NCI-H2227 (cell line): Measurements from ENCODE around the gene KRTAP2-4.
"Not testable (repeated sequence)": the region's sequence is repeated elsewhere in the genome, so short reads cannot be mapped to it uniquely, and the experiment has no call there.

Experiments used
- DNase-seq: peaks from one replicate; lab custom pipeline; 2025; ENCODE audit not compliant: unreplicated experiment; lab: John Stamatoyannopoulos, UW

Gene KRTAP2-4, protein sequence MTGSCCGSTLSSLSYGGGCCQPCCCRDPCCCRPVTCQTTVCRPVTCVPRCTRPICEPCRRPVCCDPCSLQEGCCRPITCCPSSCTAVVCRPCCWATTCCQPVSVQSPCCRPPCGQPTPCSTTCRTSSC

DNA sequence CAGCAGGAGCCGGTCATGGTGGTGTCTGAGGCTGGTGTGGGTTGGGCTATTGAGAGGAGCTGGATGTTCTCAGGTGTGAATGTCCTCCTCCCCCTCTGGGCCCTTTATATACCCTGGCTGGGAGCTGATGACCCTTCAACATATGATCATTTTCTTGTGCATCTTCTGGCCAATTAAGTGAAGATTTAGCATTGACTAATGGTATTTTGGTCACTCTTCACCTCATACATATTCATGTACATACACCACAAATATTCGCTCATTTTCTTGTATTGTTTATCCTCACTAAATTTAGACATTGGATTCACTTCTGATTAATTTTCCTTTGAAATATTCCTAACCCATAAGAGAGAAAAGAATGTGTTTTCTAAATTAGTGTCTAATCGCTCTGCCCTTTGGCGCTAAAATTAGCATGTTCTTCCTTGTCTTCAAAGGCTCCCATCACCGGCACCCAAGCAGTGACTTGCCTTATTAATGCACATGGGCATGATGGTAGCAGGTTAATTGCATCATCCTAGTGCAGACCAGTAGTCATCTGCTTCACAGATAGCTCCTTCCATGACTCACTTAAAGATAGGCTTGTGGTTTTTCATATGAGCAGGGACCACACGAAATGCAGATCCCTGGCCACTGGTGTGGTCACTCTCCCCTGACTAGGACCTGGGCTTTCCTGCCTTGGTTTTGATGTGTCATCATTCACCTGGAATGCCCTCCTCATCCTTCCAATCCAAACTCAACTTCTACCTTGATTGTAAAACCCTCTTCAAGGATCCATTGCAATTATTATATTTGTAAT, at the start of gene KRTAP2-4:
Gene KRTAP2-4, minus strand, starts transcription at position 51 of the 796 bp plus-strand sequence. Its CDS starts 34 bp downstream, at position 17.
- DNase-seq = no peak

DNA sequence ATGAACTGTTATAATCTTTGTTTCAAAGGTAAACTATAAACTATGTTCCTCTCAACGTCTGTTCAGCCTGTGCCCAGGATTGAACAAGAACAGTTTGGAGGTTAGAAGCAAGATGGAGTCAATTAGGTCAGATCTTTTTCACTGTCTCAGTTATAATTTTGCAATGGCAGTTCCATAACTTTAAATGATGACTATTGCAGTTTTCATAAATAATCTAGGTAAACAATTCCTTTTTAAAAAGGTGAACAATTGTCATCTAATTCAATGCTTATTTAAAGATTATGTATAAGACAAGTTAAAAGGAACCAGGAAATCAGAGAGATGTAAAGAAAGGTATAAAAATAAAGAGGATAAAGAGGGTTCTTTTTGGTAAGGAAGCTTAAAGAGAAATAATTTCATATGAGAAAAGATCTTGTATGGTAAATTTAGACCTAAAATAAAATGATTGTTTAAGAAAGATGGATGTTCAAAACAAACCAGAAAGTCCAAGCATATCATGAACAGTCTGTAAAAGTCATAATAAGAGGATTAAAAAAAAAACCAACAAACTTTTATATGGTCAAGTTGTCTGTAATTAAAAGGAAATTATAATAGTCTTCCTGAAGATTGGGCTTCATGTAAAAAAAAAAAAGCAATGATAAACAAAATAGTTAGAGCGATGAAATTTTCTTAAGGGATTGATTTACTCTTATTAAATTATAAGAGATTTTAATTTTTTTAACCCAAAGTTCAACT, 45.6 kb upstream of the KRTAP2-4 start:
- DNase-seq = no peak

DNA sequence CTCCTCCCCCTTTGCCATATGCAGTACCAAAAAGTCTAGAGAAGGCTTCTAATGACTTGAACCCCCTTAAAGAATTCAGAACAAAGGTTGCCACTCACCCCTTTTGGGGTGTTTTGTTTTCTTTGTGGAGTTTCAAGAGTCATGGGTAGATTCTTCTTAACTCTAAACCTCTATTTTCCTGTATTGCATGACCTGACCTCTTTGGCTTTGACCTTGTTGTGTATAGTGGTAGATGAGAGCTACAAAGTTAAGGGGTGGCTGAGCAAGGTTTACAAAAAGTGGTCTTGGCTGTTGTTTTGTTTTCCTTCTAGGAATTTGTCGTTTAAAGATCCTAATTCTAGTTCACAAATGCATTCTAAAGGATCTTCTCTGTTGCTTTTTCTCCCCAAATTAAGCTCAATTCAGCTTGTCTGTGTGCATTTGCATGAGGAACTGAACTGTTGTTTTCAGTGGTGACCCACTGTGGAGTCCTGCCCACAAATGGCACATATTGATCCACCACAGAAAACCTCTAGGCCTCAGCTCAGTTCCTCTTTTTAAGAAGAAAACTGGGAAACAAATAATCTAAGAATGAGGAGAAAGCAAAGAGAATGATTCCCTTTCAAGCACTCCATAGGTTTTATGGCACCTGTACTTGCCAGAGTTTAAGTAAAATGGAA, 43.2 kb upstream of the KRTAP2-4 start:
- DNase-seq = not testable (repeated sequence)

DNA sequence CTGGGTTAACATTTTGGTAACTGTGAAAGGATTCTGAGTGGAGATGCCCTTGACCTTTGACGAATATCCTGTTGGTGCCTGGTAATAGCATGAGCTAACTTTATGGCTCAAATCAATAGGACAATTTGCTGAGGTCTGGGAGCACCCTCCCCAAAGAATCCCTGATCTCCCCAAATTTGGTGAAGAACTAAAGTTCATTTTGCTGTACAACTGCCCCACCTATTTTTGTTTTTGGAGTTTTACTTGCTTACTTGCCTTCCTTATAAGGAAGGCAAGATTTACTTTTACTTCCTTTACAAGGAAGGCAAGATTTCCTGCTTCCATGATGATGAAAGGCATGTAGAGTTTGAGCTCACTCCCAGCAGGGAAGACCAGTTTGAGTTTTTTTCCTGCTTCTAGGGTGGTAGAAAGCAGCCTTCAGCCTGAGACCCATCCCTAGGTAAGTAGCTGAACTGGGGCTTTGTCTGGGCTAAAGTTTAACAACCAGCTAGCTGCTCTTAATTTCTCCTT, 42.3 kb upstream of the KRTAP2-4 start:
- DNase-seq = no peak

DNA sequence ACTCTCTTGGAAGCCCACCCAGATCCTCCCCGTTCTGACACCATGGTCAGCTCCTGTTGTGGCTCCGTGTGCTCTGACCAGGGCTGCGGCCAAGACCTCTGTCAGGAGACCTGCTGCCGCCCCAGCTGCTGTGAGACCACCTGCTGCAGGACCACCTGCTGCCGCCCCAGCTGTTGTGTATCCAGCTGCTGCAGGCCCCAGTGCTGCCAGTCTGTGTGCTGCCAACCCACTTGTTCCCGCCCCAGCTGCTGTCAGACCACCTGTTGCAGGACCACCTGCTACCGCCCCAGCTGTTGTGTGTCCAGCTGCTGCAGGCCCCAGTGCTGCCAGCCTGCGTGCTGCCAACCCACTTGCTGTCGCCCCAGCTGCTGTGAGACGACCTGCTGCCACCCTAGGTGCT, 39.7 kb upstream of the KRTAP2-4 start, which contains the start of gene KRTAP4-9:
Gene KRTAP4-9, plus strand, starts transcription at position 43 of the 400 bp plus-strand sequence. Its CDS starts 0 bp downstream, at position 43.
- not testable (repeated sequence) for DNase-seq

DNA sequence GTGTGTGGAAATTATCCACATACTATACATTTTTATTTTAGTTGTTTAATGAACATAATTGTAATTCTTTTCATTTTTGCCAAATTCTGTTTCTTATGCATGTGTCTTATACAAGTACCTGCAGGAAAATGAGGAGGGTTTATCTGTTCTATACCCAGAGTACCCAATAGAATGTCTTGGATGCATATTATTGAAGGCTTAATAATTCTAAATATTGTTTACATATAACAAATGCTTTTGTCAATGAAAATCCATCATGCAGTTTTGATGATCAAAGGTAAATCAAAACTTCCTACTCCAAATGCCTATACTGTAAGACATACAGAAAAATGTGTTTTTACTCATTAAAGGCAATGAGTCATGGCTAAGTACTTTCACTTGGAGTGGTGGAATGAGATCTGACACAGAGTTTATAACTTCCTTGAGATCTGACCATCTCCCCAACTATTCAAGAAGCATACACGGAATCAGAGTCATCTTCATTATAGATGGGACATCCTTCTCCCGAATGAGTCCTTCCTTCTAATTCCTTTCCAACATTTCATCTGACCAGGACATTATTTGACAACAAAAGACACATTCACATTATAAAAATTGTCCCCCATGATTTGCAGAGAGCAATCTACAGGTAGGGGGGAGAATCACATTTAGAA, 38.8 kb upstream of the KRTAP2-4 start:
- not testable (repeated sequence) for DNase-seq

DNA sequence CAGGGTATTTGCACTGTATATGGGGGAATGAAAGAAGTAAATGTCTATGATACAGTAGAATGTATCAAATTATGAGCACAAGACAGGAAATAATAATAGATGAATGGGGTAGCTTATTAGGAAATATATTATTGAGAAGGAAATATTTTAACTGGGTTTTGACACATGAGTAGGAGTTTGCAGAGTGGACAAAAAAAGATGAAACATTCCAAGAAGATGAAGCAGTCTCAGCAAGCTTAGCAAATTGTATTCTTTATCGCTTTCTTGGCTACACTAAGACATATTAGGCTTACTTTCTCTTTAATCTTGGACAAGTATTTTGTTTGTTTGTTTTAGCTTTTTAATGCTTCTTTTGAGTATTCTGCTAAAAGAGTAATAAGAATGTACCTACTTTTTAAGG, 38.2 kb upstream of the KRTAP2-4 start:
- no peak for DNase-seq

DNA sequence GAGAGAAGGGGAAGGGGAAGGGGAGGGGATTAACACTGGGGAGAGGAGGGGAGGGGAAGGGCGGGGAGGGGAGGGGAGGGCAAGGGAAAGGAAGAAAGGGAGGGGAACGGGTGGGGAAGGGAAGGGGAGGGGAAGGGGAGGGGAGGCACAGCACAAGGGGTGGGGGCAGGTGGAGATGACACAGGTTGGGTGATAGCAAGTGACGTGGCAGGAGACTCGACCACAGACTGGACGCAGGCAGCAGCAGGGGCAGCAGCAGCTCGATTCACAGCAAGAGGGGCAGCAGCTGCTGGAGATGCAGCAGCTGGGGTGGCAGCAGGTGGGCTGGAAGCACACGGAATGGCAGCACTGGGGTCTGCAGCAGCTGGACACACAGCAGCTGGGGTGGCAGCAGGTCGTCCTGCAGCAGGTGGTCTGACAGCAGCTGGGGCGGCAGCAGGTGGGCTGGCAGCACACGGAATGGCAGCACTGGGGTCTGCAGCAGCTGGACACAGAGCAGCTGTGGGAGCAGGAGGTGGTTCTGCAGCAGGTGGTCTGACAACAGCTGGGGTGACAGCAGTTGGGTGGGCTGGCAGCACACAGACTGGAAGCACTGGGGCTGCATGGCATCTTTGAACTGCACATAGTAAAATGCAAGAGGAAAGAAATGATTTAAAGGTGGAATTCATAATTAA, 36.0 kb upstream of the KRTAP2-4 start, which contains the start of gene KRTAP4-16:
Gene KRTAP4-16, minus strand, starts transcription at position 624 of the 674 bp plus-strand sequence. Its CDS starts 0 bp downstream, at position 624.
- DNase-seq = peak; percentile 36

DNA sequence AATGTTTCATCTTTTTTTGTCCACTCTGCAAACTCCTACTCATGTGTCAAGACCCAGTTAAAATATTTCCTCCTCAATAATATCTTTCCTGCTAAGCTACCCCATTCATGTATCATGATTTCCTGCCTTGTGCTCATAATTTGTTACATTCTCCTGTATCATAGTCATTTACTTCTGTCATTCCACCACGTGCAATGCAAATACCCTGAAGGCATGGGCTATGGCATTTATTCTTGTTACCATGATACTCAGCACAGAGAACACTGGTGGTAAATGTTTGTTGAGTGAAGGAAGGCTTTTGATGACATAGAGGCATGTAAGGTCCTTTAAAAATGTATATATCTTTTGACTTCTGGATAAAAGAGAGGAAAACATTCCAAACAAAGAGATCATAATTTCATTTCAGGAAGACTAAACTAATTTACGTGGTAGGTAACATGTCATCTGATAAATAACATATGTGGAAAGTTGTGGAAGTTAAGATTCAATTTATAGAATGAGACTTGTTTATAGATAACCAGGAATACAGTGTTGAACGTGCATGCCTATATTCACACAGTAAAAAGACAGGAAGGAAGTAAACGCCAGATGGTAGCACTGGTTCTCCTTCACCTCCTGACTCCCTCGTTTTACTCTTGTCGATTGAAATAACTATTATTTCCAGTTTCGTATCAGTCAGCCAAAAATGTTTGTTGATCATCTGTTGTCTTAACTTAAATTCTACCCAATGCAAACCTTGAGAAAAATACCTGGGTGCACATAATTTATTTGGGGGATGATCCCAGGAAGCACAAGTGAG, 34.2 kb upstream of the KRTAP2-4 start:
- not testable (repeated sequence) for DNase-seq

DNA sequence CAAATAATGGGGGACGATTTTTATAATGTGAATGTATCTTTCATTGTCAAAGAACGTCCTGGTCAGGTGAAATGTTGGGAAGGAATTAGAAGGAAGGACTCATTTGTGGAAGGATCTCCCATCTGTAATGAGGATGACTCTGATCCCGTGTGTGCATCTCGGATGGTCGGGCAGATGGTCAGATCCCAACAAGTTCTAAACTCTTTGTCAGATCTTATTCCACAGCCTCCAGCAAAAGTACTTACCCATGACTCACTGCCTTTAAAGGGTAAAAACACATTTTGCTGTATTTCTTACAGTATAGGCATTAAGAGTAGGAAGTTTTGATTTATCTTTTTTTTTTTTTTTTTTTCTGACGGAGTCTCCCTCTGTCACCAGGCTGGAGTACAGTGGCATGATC, 32.8 kb upstream of the KRTAP2-4 start:
- no peak for DNase-seq

DNA sequence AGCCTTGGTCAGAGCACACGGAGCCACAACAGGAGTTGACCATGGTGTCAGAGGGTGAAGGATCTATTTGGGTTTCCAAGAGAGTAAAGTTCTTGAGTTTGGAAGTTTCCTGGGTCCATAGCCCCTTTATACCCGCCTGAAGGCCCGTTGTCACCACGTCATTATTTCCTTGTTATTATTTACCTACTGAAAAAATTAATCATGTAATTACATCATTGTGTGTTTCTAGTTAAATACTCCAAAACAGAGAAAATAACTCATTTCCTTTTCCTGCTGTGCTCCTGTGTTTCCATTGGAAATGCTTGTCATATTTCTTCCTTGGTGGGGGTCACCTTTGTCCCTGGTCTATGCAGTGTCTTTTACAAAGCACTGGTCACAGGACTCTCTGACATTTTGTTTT, 32.4 kb upstream of the KRTAP2-4 start, which contains the start of gene KRTAP4-8:
Gene KRTAP4-8, minus strand, starts transcription at position 101 of the 400 bp plus-strand sequence. Its CDS starts 58 bp downstream, at position 43.
- DNase-seq = no peak

DNA sequence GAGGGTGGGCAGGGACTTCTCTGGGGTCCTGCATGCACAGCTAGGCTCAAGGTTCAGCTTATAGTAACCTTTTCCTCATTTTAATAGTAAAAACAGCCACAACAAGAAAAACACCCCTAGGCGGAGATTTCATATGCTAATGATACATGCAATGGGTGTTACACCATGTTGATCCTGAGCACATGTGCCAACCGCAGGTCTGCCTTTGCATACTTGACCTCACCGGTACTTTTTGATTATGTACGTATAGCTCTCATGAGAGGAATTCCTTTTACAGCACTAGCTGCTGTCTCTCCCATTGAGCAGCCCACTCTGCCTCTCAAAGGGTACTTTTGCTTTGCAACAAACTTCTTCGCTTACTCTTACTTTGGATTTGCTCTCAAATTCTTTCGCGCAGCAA, 30.4 kb upstream of the KRTAP2-4 start:
- DNase-seq = no peak

DNA sequence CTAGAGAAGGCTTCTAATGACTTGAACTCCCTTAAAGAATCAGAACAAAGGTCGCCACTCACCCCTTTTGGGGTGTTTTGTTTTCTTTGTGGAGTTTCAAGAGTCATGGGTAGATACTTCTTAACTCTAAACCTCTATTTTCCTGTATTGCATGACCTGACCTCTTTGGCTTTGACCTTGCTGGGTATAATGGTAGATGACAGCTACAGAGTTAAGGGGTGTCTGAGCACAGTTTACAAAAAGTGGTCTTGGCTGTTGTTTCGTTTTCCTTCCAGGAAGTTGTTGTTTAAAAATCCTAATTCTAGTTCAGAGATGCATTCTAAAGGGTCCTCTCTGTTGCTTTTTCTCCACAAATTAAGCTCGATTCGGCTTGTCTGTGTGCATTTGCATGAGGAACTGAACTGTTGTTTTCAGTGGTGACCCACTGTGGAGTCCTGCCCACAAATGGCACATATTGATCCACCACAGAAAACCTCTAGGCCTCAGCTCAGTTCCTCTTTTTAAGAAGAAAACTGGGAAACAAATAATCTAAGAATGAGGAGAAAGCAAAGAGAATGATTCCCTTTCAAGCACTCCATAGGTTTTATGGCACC, 23.2 kb upstream of the KRTAP2-4 start:
- not testable (repeated sequence) for DNase-seq

DNA sequence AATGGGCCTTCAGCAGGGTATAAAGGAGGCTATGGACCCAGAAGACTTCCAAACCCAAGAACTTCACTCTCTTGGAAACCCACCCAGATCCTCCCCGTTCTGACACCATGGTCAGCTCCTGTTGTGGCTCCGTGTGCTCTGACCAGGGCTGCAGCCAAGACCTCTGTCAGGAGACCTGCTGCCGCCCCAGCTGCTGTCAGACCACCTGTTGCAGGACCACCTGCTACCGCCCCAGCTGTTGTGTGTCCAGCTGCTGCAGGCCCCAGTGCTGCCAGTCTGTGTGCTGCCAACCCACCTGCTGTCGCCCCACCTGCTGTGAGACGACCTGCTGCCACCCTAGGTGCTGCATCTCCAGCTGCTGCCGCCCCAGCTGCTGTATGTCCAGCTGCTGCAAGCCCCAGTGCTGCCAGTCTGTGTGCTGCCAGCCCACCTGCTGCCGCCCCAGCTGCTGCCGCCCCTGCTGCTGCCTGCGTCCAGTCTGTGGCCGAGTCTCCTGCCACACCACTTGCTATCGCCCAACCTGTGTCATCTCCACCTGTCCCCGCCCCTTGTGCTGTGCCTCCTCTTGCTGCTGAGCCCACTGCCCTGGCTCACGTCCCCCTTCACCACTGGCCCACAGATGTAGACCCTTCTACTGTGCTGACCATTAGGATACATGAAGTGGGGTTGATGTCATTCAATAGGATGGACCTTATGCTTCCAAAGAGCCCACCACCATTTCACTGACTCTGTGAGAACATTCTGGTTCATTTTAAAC, 18.6 kb upstream of the KRTAP2-4 start, which contains the start of gene KRTAP4-7:
Gene KRTAP4-7, plus strand, starts transcription at position 51 of the 757 bp plus-strand sequence. Its CDS starts 57 bp downstream, at position 108.
- not testable (repeated sequence) for DNase-seq

DNA sequence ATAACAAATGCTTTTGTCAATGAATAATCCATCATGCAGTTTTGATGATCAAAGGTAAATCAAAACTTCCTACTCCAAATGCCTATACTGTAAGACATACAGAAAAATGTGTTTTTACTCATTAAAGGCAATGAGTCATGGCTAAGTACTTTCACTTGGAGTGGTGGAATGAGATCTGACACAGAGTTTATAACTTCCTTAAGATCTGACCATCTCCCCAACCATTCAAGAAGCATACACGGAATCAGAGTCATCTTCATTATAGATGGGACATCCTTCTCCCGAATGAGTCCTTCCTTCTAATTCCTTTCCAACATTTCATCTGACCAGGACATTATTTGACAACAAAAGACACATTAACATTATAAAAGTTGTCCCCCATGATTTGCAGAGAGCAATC, 17.7 kb upstream of the KRTAP2-4 start:
- not testable (repeated sequence) for DNase-seq

DNA sequence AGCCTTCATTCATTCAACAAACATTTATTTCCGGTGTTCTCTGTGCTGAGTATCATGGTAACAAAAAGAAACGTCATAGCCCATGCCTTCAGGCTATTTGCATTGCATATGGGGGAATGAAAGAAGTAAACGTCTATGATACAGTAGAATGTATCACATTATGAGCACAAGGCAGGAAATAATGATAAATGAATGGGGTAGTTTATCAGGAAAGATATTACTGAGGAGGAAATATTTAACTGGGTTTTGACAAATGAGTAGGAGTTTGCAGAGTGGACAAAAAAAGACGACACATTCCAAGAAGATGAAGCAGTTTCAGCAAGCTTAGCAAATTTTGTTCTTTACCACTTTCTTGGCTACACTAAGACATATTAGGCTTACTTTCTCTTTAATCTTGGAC, 16.9 kb upstream of the KRTAP2-4 start:
- no peak for DNase-seq

DNA sequence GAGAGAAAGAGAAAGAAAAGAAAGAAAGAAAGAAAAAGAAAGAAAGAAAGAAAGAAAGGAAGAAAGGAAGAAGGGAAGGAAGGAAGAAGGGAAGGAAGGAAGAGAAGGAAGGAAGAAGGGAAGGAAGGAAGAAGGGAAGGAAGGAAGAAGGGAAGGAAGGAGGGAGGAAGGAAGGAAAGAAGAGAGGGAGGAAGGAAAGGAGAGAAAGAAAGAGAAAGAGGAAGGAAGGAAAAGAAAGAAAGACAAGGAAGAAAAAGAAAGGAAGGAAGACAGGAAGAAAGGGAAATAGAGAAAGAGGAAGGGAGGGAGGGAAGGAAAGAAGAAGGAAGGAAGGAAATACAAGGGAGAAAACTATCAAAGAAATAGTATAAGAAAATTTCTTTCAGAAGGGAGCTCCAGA, 11.1 kb upstream of the KRTAP2-4 start:
- no peak for DNase-seq

DNA sequence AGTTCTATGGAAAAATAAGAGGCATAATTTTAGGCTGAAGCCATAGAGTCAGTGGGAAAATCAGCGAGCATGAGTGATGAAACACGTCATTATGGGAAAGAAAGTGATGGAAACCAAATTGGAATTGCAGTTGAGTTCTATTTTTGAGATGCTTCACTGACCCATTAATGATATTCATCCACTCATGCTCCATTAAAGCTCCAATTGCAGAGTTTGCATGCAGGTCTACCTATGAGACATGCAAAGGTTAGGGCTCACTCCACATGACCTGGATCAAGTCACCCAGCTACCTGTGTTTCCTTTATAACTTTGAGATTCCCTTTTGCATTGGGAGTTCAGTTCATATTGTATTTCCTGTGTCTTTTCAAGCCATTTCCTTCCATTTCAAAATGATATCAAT, 8.0 kb upstream of the KRTAP2-4 start:
- DNase-seq = no peak
